Retinal pigment epithelial cell (primary cell): Measurements from ENCODE around the gene KAT14.
"Not testable (repeated sequence)": the region's sequence is repeated elsewhere in the genome, so short reads cannot be mapped to it uniquely, and the experiment has no call there.

Experiments
- DNase-seq: peaks from one replicate; pipeline ENCODE4 v3.0.0-alpha.2; 2010; ENCODE audit warnings: low read depth
- H3K4me3 ChIP-seq: 2 replicates; pipeline ENCODE4 v1.5.1; 2011; ENCODE audit warnings: mild to moderate bottlenecking, low read length, control low read depth, moderate library complexity
- CTCF ChIP-seq: conservative IDR thresholded peaks from 2 replicates; pipeline ENCODE4 v1.5.1; 2011; ENCODE audit warnings: low read depth, low read length, control low read depth, inconsistent platforms

Gene KAT14

GRCh38 chr20:18164356-18164755, 26.7 kb downstream of the KAT14 start:
- no peak overlapping the region for H3K4me3 ChIP-seq
- DNase-seq, result no peak
- no peak for TF ChIP-seq CTCF

GRCh38 chr20:18165553-18165952, 27.9 kb downstream of the KAT14 start:
- TF ChIP-seq CTCF, result no peak
- no peak for DNase-seq
- no peak overlapping the region for H3K4me3 ChIP-seq

GRCh38 chr20:18166241-18166881, 28.7 kb downstream of the KAT14 start:
- TF ChIP-seq CTCF, result no peak
- DNase-seq, result no peak
- no peak overlapping the region for H3K4me3 ChIP-seq

GRCh38 chr20:18166950-18167349, 29.3 kb downstream of the KAT14 start:
- no peak for TF ChIP-seq CTCF
- no peak overlapping the region for H3K4me3 ChIP-seq
- DNase-seq, result no peak

GRCh38 chr20:18172379-18172778, 34.7 kb downstream of the KAT14 start:
- DNase-seq, result no peak
- H3K4me3 ChIP-seq, result no peak overlapping the region
- no peak for TF ChIP-seq CTCF

GRCh38 chr20:18174906-18175683, 37.4 kb downstream of the KAT14 start:
- DNase-seq, result no peak
- TF ChIP-seq CTCF, result no peak
- no peak overlapping the region for H3K4me3 ChIP-seq

GRCh38 chr20:18176318-18176785, 38.7 kb downstream of the KAT14 start:
- DNase-seq, result no peak
- no peak overlapping the region for H3K4me3 ChIP-seq
- TF ChIP-seq CTCF, result no peak

GRCh38 chr20:18180366-18180765, 42.7 kb downstream of the KAT14 start:
- not testable (repeated sequence) for DNase-seq, H3K4me3 ChIP-seq
